HG02623 (cell line): ENCODE measurements around the gene HDAC8.
"Not testable (repeated sequence)": the region's sequence is repeated elsewhere in the genome, so short reads cannot be mapped to it uniquely, and the experiment has no call there.

Experiments used
- ATAC-seq: cut with Tn5 transposase; IDR thresholded peaks from one replicate; pipeline ENCODE4 v1.9.1; 2021; ENCODE audit warnings: moderate library complexity; ENCODE audit not compliant: unreplicated experiment

Gene HDAC8

GRCh38 chrX:72572248-72573157 is at the start of gene HDAC8:
TSS of gene HDAC8 (minus strand) at chrX:72572843. CDS start at chrX:72572761, 82 bp downstream.
- ATAC-seq, result peak; percentile 94

- peak; percentile 92 for ATAC-seq
Observed at GRCh38 chrX:72621625-72622485, 49.2 kb upstream of the HDAC8 start.

- no peak for ATAC-seq
Observed at GRCh38 chrX:72621163-72621562, 48.5 kb upstream of the HDAC8 start.

GRCh38 chrX:72620550-72621145 is 48.0 kb upstream of the HDAC8 start:
- no peak for ATAC-seq

- no peak for ATAC-seq
Observed at GRCh38 chrX:72609313-72609712, 36.7 kb upstream of the HDAC8 start.

- no peak for ATAC-seq
Observed at GRCh38 chrX:72604705-72605104, 32.1 kb upstream of the HDAC8 start.

GRCh38 chrX:72604112-72604511 is 31.5 kb upstream of the HDAC8 start:
- ATAC-seq, result no peak

- not testable (repeated sequence) for ATAC-seq
Observed at GRCh38 chrX:72591038-72591437, 18.4 kb upstream of the HDAC8 start.

GRCh38 chrX:72584163-72584562 is 11.5 kb upstream of the HDAC8 start:
- no peak for ATAC-seq

- ATAC-seq, result no peak
Observed at GRCh38 chrX:72576141-72576894, 3.7 kb upstream of the HDAC8 start.

GRCh38 chrX:72573158-72573511 is 492 bp upstream of the HDAC8 start:
- peak; percentile 24 for ATAC-seq

- ATAC-seq, result no peak
Observed at GRCh38 chrX:72569786-72570185, 2.9 kb downstream of the HDAC8 start.

- no peak for ATAC-seq
Observed at GRCh38 chrX:72568406-72569092, 4.1 kb downstream of the HDAC8 start.

GRCh38 chrX:72566448-72566847 is 6.2 kb downstream of the HDAC8 start:
- no peak for ATAC-seq

GRCh38 chrX:72559655-72560054 is 13.0 kb downstream of the HDAC8 start:
- not testable (repeated sequence) for ATAC-seq

- ATAC-seq, result no peak
Observed at GRCh38 chrX:72554448-72555140, 18.0 kb downstream of the HDAC8 start.

GRCh38 chrX:72552443-72552842 is 20.2 kb downstream of the HDAC8 start:
- ATAC-seq, result not testable (repeated sequence)

GRCh38 chrX:72545990-72546389 is 26.7 kb downstream of the HDAC8 start:
- no peak for ATAC-seq

GRCh38 chrX:72540318-72540717 is 32.3 kb downstream of the HDAC8 start:
- ATAC-seq, result no peak
